ENCODE measurements around the gene HTRA3. TPM values are rescaled to one million over a fixed set of nuclear protein-coding genes. Genes with fewer than 3 reads are reported as not detected.
A peak's percentile ranks its signal among the peaks of the same experiment; 100 is the strongest.

HTRA3 gene
- total RNA-seq, 1 experiment from 2014 or later: 0.81 TPM

DNA sequence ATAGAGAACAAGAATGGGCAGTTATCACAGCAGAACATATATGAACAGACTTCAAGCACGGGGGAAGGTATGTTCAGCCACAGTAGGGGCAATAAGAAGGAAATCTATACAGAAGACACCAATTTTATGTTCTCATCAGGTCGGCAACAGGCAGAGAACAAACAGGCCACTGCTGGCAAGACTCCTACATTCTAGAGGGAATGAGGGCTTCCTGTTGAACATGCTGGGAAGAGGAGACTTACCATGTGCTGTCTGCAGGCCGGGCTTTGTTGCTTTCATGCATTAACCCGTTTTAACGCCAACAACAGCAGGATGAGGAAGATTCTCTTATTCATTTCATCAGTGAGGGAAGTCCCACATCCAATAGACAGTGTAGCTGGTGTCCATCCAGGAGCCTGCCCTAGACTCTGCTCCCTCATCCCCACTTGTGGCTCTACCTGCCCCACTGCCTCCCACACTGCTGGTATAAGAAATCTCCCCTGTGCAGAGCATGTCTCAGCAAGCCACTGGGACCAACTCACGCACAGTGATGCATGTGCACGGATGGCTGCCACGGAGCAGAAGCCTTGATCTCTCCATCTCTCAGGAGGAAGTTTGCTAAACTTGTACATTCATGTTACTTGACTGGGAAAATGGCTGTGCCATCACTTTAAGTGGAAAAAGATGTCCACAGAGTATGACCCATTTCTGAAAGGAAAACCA, 86.5 kb downstream of the HTRA3 start:
- peak; percentile 28 for DNase-seq (ENCODE audit: low read depth)

Other genes with a start within 250 kb of the HTRA3 start
- not detected in 2 replicates for gene ABLIM2, start 110.9 kb upstream of the HTRA3 start, total RNA-seq (2014; rRNA removed; shearing (Covaris generic))
- gene SH3TC1, start 70.5 kb upstream of the HTRA3 start, total RNA-seq (2014; rRNA removed; shearing (Covaris generic)): 0.66 and 1.8 TPM in 2 replicates
- 16.1 and 24.1 TPM in 2 replicates for gene ACOX3, start 171.0 kb downstream of the HTRA3 start, total RNA-seq (2014; rRNA removed; shearing (Covaris generic))
- gene TRMT44, start 171.0 kb downstream of the HTRA3 start, total RNA-seq (2014; rRNA removed; shearing (Covaris generic)): 5.3 and 8.7 TPM in 2 replicates